WTC11 (cell line): ENCODE measurements around the gene MRAS.

ENCODE experiments used
- CREB1 ChIP-seq: sonication (generic); formaldehyde crosslinking; IDR thresholded peaks from 2 replicates; pipeline ENCODE4 v1.8.0; 2023; ENCODE audit warnings: mild to moderate bottlenecking, missing genetic modification reagents
- CTCF ChIP-seq: fragments of 200-600 bp; IDR thresholded peaks from 2 replicates; pipeline ENCODE4 v1.8.0; 2022; ENCODE audit warnings: antibody characterized with exemption

GRCh38 chr3:138438896-138439295 is 90.5 kb downstream of the MRAS start:
- TF ChIP-seq CREB1 (CRISPR knock-in tag) = no peak
- TF ChIP-seq CTCF = no peak
